Naive thymus-derived CD4-positive, alpha-beta T cell (primary cell): ENCODE results near the gene PLGRKT. TPM values are rescaled to one million over a fixed set of nuclear protein-coding genes. Genes with fewer than 3 reads are reported as not detected.
A peak's percentile ranks its signal among the peaks of the same experiment; 100 is the strongest.
"Not testable (repeated sequence)": the region's sequence is repeated elsewhere in the genome, so short reads cannot be mapped to it uniquely, and the experiment has no call there.

Experiments used
- ATAC-seq: fragments of 150-1000 bp; cut with Tn5 transposase; 2 replicates; pipeline ENCODE4 v1.10.0; 2021; ENCODE audit warnings: mild to moderate bottlenecking, moderate library complexity
- CTCF ChIA-PET: fragments of 350-600 bp; sonication (Branson Sonifier 250); formaldehyde crosslinking; loops from one replicate; lab custom pipeline; 2021; ENCODE audit warnings: antibody characterized with exemption; lab: Charles Lee
- POLR2A ChIA-PET: fragments of 350-600 bp; sonication (Branson Sonifier 250); formaldehyde crosslinking; loops from one replicate; lab custom pipeline; 2021; ENCODE audit warnings: antibody characterized with exemption, inconsistent platforms; lab: Charles Lee
- DNase-seq, 9 donors: peaks; one replicate each; pipeline versions ENCODE4 v3.0.0 to v3.0.0-alpha.2; 2020 to 2022; ENCODE audit warnings: mixed read lengths in 1 of 9
- H3K27ac ChIP-seq: one replicate; pipeline ENCODE4 v1.7.0; 2013; ENCODE audit warnings: mild to moderate bottlenecking, low read depth, low read length, moderate library complexity
- H3K27me3 ChIP-seq, 2 donors: one replicate each; pipeline ENCODE4 v1.7.0; 2013; ENCODE audit warnings: low read length in 2 of 2, mild to moderate bottlenecking in 2 of 2, moderate library complexity in 2 of 2; ENCODE audit not compliant: control insufficient read depth in 2 of 2, insufficient read depth in 2 of 2
- H3K36me3 ChIP-seq, 3 experiments: 1 replicate in 2 of 3; 2 replicates in 1 of 3; pipeline ENCODE4 v1.7.0; 2013; ENCODE audit warnings: low read length in 3 of 3, mild to moderate bottlenecking in 3 of 3, moderate library complexity in 1 of 3; ENCODE audit not compliant: insufficient read depth in 3 of 3, control insufficient read depth in 2 of 3
- H3K4me1 ChIP-seq, 2 donors: one replicate each; pipeline ENCODE4 v1.7.0; 2013; ENCODE audit warnings: low read length in 2 of 2, mild to moderate bottlenecking in 2 of 2, moderate library complexity in 1 of 2; ENCODE audit not compliant: control insufficient read depth in 2 of 2, insufficient read depth in 2 of 2
- H3K4me3 ChIP-seq: 2 replicates; pipeline ENCODE4 v1.7.0; 2013; ENCODE audit warnings: mild to moderate bottlenecking, low read length
- H3K9me3 ChIP-seq, 3 experiments: 1 replicate in 2 of 3; 2 replicates in 1 of 3; pipeline ENCODE4 v1.7.0; 2013; ENCODE audit warnings: low read length in 3 of 3; ENCODE audit not compliant: control insufficient read depth in 2 of 3
- H3K27ac Mint-ChIP-seq, 9 donors: one replicate each; pipeline ENCODE4 v1.8.0; 2020 to 2022; ENCODE audit warnings: mixed read lengths in 9 of 9, mild to moderate bottlenecking in 8 of 9, moderate library complexity in 5 of 9, inconsistent platforms in 2 of 9
- H3K27me3 Mint-ChIP-seq, 5 donors: one replicate each; pipeline ENCODE4 v1.8.0; 2021 to 2022; ENCODE audit warnings: mixed read lengths in 5 of 5, mild to moderate bottlenecking in 1 of 5
- H3K36me3 Mint-ChIP-seq, 5 donors: one replicate each; pipeline ENCODE4 v1.8.0; 2020 to 2022; ENCODE audit warnings: mixed read lengths in 5 of 5, mild to moderate bottlenecking in 3 of 5, inconsistent platforms in 1 of 5
- H3K4me1 Mint-ChIP-seq, 7 donors: one replicate each; pipeline ENCODE4 v1.8.0; 2020 to 2022; ENCODE audit warnings: mixed read lengths in 7 of 7, mild to moderate bottlenecking in 3 of 7, inconsistent platforms in 1 of 7
- H3K4me3 Mint-ChIP-seq, 10 donors: one replicate each; pipeline ENCODE4 v1.8.0; 2020 to 2022; ENCODE audit warnings: mild to moderate bottlenecking in 10 of 10, mixed read lengths in 10 of 10, moderate library complexity in 6 of 10, inconsistent platforms in 2 of 10
- H3K9me3 Mint-ChIP-seq, 11 donors: one replicate each; pipeline ENCODE4 v1.8.0; 2020 to 2022; ENCODE audit warnings: mixed read lengths in 11 of 11, mild to moderate bottlenecking in 4 of 11, inconsistent platforms in 1 of 11, moderate library complexity in 1 of 11
- intact Hi-C, 2 donors: fragments of 100-400 bp; cut with micrococcal nuclease; formaldehyde crosslinking; loops; one replicate each; pipeline ENCODE4 v1.15.1; 2023
- polyA plus RNA-seq, 2 donors: library from polyadenylated mRNA; unstranded; fragments of 300-500 nt; fragmentation: Illumina TruSeq; gene quantifications; one replicate each; pipeline ENCODE4 v1.2.3, GENCODE V29; 2021
- total RNA-seq, 6 experiments: library from RNA in 5 of 6; stranded (reverse) in 5 of 6; gene quantifications; 1 replicate in 5 of 6; 2 replicates in 1 of 6; pipeline ENCODE4 v1.2.3 and lab custom pipeline; 2021 to 2026

The PLGRKT gene
- total and polyA plus RNA-seq, 7 experiments from 2014 or later: 15.8 to 79.6 (median 18.4) TPM

DNA sequence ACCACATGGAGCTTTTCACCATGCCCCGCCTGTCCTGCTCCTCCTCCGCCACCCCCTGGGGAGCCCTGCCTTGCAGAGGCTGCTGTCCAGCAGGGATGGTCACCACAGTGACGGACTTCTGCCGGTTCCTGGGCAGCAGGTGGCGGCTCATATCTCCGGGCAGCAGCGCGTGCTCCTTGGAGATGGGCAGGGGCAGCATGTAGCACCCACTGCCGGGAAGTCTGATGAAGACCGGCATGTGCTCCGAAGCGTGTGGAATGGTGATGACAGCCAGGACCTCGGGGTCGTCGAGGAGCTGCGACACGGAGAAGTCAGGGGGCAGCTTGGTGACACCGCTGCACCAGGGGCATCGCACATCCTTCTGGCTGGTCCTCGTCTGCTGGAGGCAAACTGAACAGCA is 19.2 kb downstream of the PLGRKT start:
- H3K4me3 ChIP-seq: no peak overlapping the region
- H3K27me3 ChIP-seq: no peaks in the 10 kb centered on the region
- POLR2A ChIA-PET: no interaction called here
- Mint-ChIP-seq H3K4me1 (peaks cover 0 to 17% (median 8%) of the 10 kb centered on the region in 7 donors), H3K36me3 (peaks cover 10 to 61% (median 53%) of the 10 kb centered on the region in 5 donors), H3K4me3 (no peak overlapping the region), H3K9me3 (peaks cover 0 to 12% (median 3%) of the 10 kb centered on the region in 11 donors), H3K27me3 (no peaks in the 10 kb centered on the region), H3K27ac (no peak overlapping the region)
- H3K9me3 ChIP-seq: no peaks in the 10 kb centered on the region
- no peak for DNase-seq
- no peaks in the 10 kb centered on the region for H3K4me1 ChIP-seq
- no peak for ATAC-seq
- H3K27ac ChIP-seq: no peak overlapping the region
- CTCF ChIA-PET: interaction anchor here (0.6 kb wide), 1 partner anchor 19 kb away, joined by 3 read pairs; no protein-coding TSS in a partner anchor
- intact Hi-C loops: no loop called here
- no peaks in the 10 kb centered on the region for H3K36me3 ChIP-seq

DNA sequence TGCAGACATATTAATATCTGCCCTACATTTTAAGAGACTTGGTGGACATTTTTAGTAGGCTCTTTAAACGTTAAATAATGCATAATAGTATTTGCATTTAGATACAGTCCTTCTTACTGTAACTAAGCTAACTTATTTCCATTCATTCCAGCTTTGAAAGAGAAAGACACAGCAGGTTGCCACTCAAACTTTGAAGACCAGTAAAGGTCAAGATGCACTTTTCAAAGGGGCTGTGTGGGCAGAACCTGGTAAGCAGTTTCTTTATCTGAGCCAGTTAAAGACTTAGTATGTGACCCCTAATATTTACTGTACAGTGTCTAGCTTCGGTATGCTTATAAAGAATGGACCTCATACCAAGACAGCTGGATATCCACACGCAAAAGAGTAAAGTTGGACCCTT is 20.8 kb downstream of the PLGRKT start:
- no peak overlapping the region for H3K27ac ChIP-seq
- no peaks in the 10 kb centered on the region for H3K36me3 ChIP-seq
- no peaks in the 10 kb centered on the region for H3K27me3 Mint-ChIP-seq
- no peak overlapping the region for H3K4me3 ChIP-seq
- no peak overlapping the region for H3K4me3 Mint-ChIP-seq
- ATAC-seq (no peak), DNase-seq (no peak)
- H3K36me3 Mint-ChIP-seq: peaks cover 10 to 74% (median 68%) of the 10 kb centered on the region in 5 donors
- peaks cover 0 to 20% (median 8%) of the 10 kb centered on the region in 11 donors for H3K9me3 Mint-ChIP-seq
- H3K4me1 ChIP-seq: no peaks in the 10 kb centered on the region
- H3K27ac Mint-ChIP-seq: no peak overlapping the region
- intact Hi-C loops: no loop called here
- H3K27me3 ChIP-seq: no peaks in the 10 kb centered on the region
- H3K9me3 ChIP-seq: no peaks in the 10 kb centered on the region
- ChIA-PET POLR2A (interaction anchor here (0.6 to 1.0 kb wide), 3 partner anchors 14 to 97 kb away, joined by 3 to 6 read pairs (median 5); partner anchors contain the start of gene PLGRKT), CTCF (interaction anchor here (1.2 to 2.4 kb wide), 2 partner anchors 183 to 230 kb away, joined by 6 to 7 read pairs; no protein-coding TSS in a partner anchor)
- H3K4me1 Mint-ChIP-seq: peaks cover 0 to 22% (median 6%) of the 10 kb centered on the region in 7 donors

DNA sequence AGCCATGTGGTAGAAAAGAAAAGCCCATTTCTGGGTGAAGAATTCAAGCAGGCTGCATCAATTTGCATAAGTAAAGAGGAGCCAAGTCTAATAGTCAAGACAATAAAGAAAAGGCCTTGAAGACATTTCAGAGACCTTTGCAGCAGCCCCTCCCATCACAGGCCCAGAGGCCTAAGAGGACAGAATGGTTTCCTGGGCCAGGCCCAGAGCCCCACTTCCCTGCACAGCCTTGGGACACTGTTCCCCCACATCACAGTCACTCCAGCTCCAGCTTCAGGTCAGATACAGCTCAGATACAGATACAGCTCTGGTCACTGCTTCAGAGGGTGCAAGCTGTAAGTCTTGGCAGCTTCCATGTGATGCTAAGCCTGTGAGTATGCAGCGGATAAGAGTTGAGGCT is 29.1 kb downstream of the PLGRKT start:
- Mint-ChIP-seq H3K4me3 (no peak overlapping the region), H3K9me3 (peaks cover 9 to 75% (median 31%) of the 10 kb centered on the region in 11 donors), H3K27me3 (no peaks in the 10 kb centered on the region), H3K27ac (no peak overlapping the region), H3K36me3 (peaks cover 10 to 71% (median 60%) of the 10 kb centered on the region in 5 donors), H3K4me1 (peaks cover 4 to 18% (median 10%) of the 10 kb centered on the region in 7 donors)
- Histone ChIP-seq H3K27me3 (no peaks in the 10 kb centered on the region), H3K36me3 (peaks cover 0 to 13% (median 0%) of the 10 kb centered on the region in 3 experiments), H3K9me3 (peaks cover 0 to 18% (median 6%) of the 10 kb centered on the region in 3 experiments), H3K4me1 (no peaks in the 10 kb centered on the region), H3K4me3 (no peak overlapping the region), H3K27ac (no peak overlapping the region)
- DNase-seq: no peak
- ChIA-PET CTCF (no interaction called here), POLR2A (no interaction called here)
- intact Hi-C loops: no loop called here
- no peak for ATAC-seq

DNA sequence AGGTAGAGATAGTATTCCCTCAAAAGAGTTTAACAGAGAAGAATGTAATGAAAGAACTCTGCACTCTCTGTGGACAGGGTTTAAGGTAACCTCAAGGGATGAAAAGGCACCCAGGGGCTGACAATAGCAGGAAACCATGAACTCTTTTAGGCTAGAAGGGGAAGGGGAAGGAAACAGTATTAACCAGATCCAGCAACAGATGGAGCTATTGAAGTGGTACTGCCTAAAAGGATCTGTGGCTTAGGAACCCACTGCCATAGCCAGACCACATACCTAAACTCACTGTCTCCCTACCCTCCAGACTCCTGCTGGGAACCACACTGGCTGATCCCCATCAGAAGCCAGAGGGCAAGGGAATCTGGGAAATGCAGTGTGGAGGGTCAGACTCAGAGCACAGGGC is 35.5 kb downstream of the PLGRKT start:
- DNase-seq: no peak
- peaks cover 0 to 26% (median 15%) of the 10 kb centered on the region in 11 donors for H3K9me3 Mint-ChIP-seq
- peaks cover 0 to 6% of the 10 kb centered on the region in 2 donors for H3K4me1 ChIP-seq
- no peak overlapping the region for H3K4me3 ChIP-seq
- CTCF ChIA-PET: no interaction called here
- H3K27me3 Mint-ChIP-seq: no peaks in the 10 kb centered on the region
- H3K4me1 Mint-ChIP-seq: peaks cover 13 to 48% (median 33%) of the 10 kb centered on the region in 7 donors
- intact Hi-C loops: no loop called here
- peak overlapping the region in 4 of 10 donors; percentile 7 to 52 (median 33) for H3K4me3 Mint-ChIP-seq
- H3K36me3 Mint-ChIP-seq: peaks cover 0 to 36% (median 28%) of the 10 kb centered on the region in 5 donors
- no peaks in the 10 kb centered on the region for H3K36me3 ChIP-seq
- H3K9me3 ChIP-seq: no peaks in the 10 kb centered on the region
- H3K27me3 ChIP-seq: no peaks in the 10 kb centered on the region
- peak overlapping the region in 4 of 9 donors; percentile 25 to 49 (median 29) for H3K27ac Mint-ChIP-seq
- H3K27ac ChIP-seq: no peak overlapping the region
- ATAC-seq: no peak
- POLR2A ChIA-PET: no interaction called here

DNA sequence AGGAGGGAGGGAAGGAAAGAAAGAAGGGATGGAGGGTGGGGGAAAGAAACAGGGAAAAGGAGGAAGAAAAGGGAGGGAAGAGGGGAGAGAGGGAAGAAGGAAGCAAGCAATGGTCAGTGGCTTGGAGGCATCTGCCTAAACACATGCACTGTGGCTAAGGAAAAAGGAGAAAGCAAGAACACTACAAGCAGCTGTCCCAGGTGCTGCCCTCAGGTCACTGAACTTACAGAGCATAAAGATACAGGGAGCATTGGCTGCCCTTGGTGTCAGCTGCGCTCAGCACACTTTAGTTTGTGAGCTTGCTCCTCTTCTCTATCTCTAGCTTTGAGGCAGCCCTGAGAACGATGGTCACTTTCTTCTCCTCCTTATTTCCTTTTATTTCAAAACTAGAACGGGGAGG is 40.2 kb downstream of the PLGRKT start:
- POLR2A ChIA-PET, H3K4me3 Mint-ChIP-seq, ATAC-seq: not testable (repeated sequence)

DNA sequence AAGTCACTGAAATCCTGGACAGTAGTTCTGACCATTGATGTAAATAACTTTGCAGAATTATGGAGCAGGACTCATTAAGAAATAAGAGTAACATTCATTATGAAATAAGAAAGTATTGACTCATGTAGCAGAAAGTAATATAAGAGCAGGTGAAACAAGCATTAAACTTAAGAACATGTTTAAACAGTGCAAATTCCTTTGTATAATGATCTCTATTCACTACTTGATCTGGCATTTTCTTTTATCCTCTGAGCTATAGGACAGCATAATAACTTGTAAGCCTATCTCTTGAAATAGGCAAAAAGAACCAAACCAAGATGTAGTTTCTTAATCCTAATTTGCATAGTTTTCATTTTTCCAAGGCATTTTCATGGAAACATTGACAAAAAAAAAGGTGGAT is 42.3 kb downstream of the PLGRKT start:
- no peak overlapping the region for H3K27ac ChIP-seq
- peaks cover 0 to 23% (median 12%) of the 10 kb centered on the region in 7 donors for H3K4me1 Mint-ChIP-seq
- no peak overlapping the region for H3K4me3 ChIP-seq
- H3K27me3 ChIP-seq: no peaks in the 10 kb centered on the region
- intact Hi-C loops: no loop called here
- POLR2A ChIA-PET: no interaction called here
- H3K4me1 ChIP-seq: no peaks in the 10 kb centered on the region
- H3K36me3 Mint-ChIP-seq: peaks cover 0 to 22% (median 9%) of the 10 kb centered on the region in 5 donors
- H3K4me3 Mint-ChIP-seq: no peak overlapping the region
- no peak for ATAC-seq
- H3K27ac Mint-ChIP-seq: no peak overlapping the region
- peaks cover 0 to 2% (median 0%) of the 10 kb centered on the region in 11 donors for H3K9me3 Mint-ChIP-seq
- CTCF ChIA-PET: no interaction called here
- H3K27me3 Mint-ChIP-seq: no peaks in the 10 kb centered on the region
- H3K36me3 ChIP-seq: no peaks in the 10 kb centered on the region
- DNase-seq: no peak
- H3K9me3 ChIP-seq: no peaks in the 10 kb centered on the region

More for the DNA sequence above, 40.2 kb downstream of the PLGRKT start:
- H3K4me3 ChIP-seq, H3K27ac Mint-ChIP-seq, CTCF ChIA-PET, DNase-seq, H3K27me3 ChIP-seq, H3K36me3 ChIP-seq, H3K9me3 Mint-ChIP-seq, H3K27me3 Mint-ChIP-seq, intact Hi-C loops, H3K27ac ChIP-seq, H3K9me3 ChIP-seq, H3K4me1 ChIP-seq: not testable (repeated sequence)
- Mint-ChIP-seq H3K4me1 (peaks cover 7 to 34% (median 18%) of the 10 kb centered on the region in 7 donors), H3K36me3 (peaks cover 0 to 14% (median 11%) of the 10 kb centered on the region in 5 donors)

DNA sequence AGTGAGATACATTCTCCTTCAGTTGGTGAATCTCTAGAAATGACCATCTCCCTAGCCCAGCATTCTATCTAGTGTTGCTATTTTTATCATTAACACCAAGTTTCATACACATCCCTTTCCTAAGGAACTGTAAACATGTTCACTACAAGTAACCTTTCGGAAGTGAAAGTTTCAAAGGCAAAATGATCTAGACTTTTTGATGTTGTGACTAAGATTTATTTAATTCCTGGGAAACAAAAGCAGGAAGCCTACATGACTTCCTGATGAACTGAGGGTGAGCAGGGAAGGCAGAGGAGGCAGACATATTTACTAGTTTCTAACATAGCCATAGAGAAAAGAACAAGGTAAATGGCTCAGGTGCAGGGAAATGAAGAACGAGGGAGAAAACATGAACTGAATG is 43.7 kb downstream of the PLGRKT start:
- Mint-ChIP-seq H3K36me3 (peaks cover 0 to 34% (median 9%) of the 10 kb centered on the region in 5 donors), H3K4me1 (peaks cover 0 to 21% (median 10%) of the 10 kb centered on the region in 7 donors), H3K27ac (peak overlapping the region in 1 of 9 donors; percentile 42)
- H3K9me3 Mint-ChIP-seq, H3K9me3 ChIP-seq, intact Hi-C loops, POLR2A ChIA-PET, H3K4me3 Mint-ChIP-seq, H3K4me1 ChIP-seq, H3K36me3 ChIP-seq, ATAC-seq, H3K27me3 Mint-ChIP-seq, H3K27me3 ChIP-seq, H3K27ac ChIP-seq, H3K4me3 ChIP-seq, DNase-seq: not testable (repeated sequence)
- CTCF ChIA-PET: interaction anchor here (0.7 kb wide), 1 partner anchor 125 kb away, joined by 4 read pairs; no protein-coding TSS in a partner anchor
